HuH-7 (cell line): ENCODE data around the gene SLC2A13.
"Not testable (repeated sequence)": the region's sequence is repeated elsewhere in the genome, so short reads cannot be mapped to it uniquely, and the experiment has no call there.

Experiments
- DNase-seq: peaks from one replicate; pipeline ENCODE4 v3.0.0; 2011; ENCODE audit warnings: low spot score

SLC2A13 gene

GRCh38 chr12:40104461-40105264 is 1.2 kb downstream of the SLC2A13 start:
- DNase-seq = peak; percentile 45

GRCh38 chr12:40103043-40103442 is 2.8 kb downstream of the SLC2A13 start:
- DNase-seq = no peak

GRCh38 chr12:40101747-40102146 is 4.1 kb downstream of the SLC2A13 start:
- DNase-seq = no peak

GRCh38 chr12:40099423-40099853 is 6.4 kb downstream of the SLC2A13 start:
- DNase-seq = peak; percentile 57

GRCh38 chr12:40098406-40099145 is 7.3 kb downstream of the SLC2A13 start:
- no peak for DNase-seq

GRCh38 chr12:40093512-40093911 is 12.4 kb downstream of the SLC2A13 start:
- DNase-seq = no peak

GRCh38 chr12:40086471-40086870 is 19.4 kb downstream of the SLC2A13 start:
- no peak for DNase-seq

GRCh38 chr12:40078266-40078665 is 27.6 kb downstream of the SLC2A13 start:
- no peak for DNase-seq

- DNase-seq = no peak
Measured at GRCh38 chr12:40075458-40075857, 30.4 kb downstream of the SLC2A13 start.

- DNase-seq = no peak
Measured at GRCh38 chr12:40068416-40068815, 37.5 kb downstream of the SLC2A13 start.

- no peak for DNase-seq
Measured at GRCh38 chr12:40065636-40066035, 40.2 kb downstream of the SLC2A13 start.

GRCh38 chr12:40063414-40063813 is 42.5 kb downstream of the SLC2A13 start:
- no peak for DNase-seq

- no peak for DNase-seq
Measured at GRCh38 chr12:40058721-40059190, 47.1 kb downstream of the SLC2A13 start.

GRCh38 chr12:40056373-40056772 is 49.5 kb downstream of the SLC2A13 start:
- no peak for DNase-seq

- no peak for DNase-seq
Measured at GRCh38 chr12:40055776-40056175, 50.1 kb downstream of the SLC2A13 start.

- DNase-seq = no peak
Measured at GRCh38 chr12:40055228-40055579, 50.7 kb downstream of the SLC2A13 start.

GRCh38 chr12:40054555-40055227 is 51.2 kb downstream of the SLC2A13 start:
- no peak for DNase-seq

- no peak for DNase-seq
Measured at GRCh38 chr12:40049268-40049667, 56.6 kb downstream of the SLC2A13 start.

- not testable (repeated sequence) for DNase-seq
Measured at GRCh38 chr12:40047002-40047401, 58.9 kb downstream of the SLC2A13 start.

- DNase-seq = no peak
Measured at GRCh38 chr12:40045656-40046055, 60.2 kb downstream of the SLC2A13 start.

GRCh38 chr12:40044396-40044795 is 61.5 kb downstream of the SLC2A13 start:
- no peak for DNase-seq

- DNase-seq = no peak
Measured at GRCh38 chr12:40039598-40039997, 66.3 kb downstream of the SLC2A13 start.

GRCh38 chr12:40038619-40039018 is 67.3 kb downstream of the SLC2A13 start:
- DNase-seq = no peak
